Fibroblast of villous mesenchyme (primary cell): ENCODE data around the gene MOCS1. TPM values are rescaled to one million over a fixed set of nuclear protein-coding genes. Genes with fewer than 3 reads are reported as not detected.

Experiments
- DNase-seq: peaks from one replicate; pipeline ENCODE4 v3.0.0-alpha.2; 2010; ENCODE audit warnings: low read depth
- H3K4me3 ChIP-seq: 2 replicates; pipeline ENCODE4 v1.5.1; 2011; ENCODE audit warnings: low read depth, mild to moderate bottlenecking, low read length
- CTCF ChIP-seq: IDR thresholded peaks from 2 replicates; pipeline ENCODE4 v1.5.1; 2012; ENCODE audit warnings: low read depth, mild to moderate bottlenecking, low read length; ENCODE audit not compliant: insufficient read depth
- total RNA-seq: library from RNA; depleted of rRNA; stranded (reverse); fragments of >200 nt; gene quantifications from 2 replicates; pipeline ENCODE4 v1.2.3, GENCODE V29; 2012

Gene MOCS1
- total RNA-seq, 1 donor: 10.8 TPM

GRCh38 chr6:39902136-39902535, 32.1 kb downstream of the MOCS1 start:
- no peak overlapping the region for H3K4me3 ChIP-seq
- DNase-seq: no peak
- TF ChIP-seq CTCF: no peak

DNA sequence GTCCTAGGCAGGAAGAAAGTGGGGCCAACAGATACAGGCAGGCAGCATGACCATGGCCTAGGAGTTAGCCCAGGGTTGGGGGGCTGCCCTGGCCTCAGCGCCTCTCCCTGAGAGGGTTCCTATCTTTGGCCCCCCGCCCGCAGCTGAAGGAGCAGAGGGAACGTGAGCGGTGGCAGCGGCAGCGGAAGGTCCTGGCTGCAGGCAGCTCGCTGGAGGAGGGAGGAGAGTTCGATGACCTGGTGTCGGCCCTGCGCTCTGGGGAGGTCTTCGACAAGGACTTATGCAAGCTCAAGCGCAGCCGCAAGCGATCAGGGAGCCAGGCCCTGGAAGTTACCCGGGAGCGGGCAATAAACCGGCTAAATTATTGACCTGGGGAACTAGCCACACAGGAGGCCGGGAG, 32.6 kb downstream of the MOCS1 start:
- no peak for TF ChIP-seq CTCF
- H3K4me3 ChIP-seq: no peak overlapping the region
- no peak for DNase-seq

- no peak for DNase-seq
- no peak overlapping the region for H3K4me3 ChIP-seq
- no peak for TF ChIP-seq CTCF
Observed at GRCh38 chr6:39901116-39901655, 33.1 kb downstream of the MOCS1 start.

DNA sequence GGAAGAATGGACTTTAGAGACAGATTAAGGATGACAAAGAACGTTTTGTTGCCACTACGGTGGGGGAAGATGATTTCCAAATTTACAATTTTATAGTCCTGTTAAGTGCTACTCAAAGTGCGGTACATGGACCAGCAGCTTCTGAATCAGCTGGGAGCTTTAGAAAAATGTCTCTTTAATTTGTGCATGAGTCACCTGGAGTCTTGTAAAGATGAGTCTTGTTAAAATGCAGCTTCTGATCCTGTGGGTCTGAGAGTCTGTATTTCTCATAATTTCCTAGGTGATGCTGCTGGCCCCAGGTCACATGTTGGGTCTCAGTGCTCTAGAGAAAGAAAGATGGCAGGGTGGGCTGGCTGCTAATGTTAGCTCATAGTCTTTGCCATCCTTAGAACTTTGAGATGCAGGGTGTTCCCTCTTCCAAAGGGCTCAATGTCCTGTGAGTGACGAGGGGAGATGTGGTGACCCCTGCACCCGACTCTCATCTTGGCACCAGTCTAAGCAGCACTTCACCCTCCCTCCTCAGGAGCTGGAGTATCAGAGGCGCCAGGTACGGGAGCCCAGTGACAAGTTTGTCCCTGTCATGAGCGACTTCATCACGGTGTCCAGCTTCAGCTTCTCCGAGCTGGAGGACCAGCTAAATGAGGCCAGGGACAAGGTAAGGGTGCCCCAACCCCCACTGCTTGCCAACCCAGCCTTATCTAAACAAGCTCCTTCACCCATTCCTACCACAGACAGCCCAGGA, 34.5 kb downstream of the MOCS1 start:
- no peak for TF ChIP-seq CTCF
- no peak overlapping the region for H3K4me3 ChIP-seq
- no peak for DNase-seq

DNA sequence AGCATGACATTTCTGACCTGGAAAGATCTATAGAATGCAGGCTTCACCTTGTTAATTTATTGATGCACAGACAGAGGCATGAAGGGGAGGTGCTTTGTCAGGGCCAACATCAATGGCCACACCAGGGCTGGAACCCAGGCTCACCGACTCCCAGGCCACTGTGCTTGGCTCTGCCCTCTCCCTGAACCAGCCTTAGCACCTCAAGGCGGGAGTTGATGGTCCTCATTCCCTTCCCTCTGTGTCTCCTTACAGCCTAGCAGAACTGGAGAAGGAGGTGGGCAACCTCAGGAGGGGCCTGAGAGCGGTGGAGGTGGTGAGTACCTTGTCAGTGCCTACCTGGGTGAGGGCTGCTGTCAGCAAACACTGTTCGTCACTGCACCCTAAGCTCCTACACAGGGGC, 35.6 kb downstream of the MOCS1 start:
- no peak for TF ChIP-seq CTCF
- no peak overlapping the region for H3K4me3 ChIP-seq
- DNase-seq: no peak

DNA sequence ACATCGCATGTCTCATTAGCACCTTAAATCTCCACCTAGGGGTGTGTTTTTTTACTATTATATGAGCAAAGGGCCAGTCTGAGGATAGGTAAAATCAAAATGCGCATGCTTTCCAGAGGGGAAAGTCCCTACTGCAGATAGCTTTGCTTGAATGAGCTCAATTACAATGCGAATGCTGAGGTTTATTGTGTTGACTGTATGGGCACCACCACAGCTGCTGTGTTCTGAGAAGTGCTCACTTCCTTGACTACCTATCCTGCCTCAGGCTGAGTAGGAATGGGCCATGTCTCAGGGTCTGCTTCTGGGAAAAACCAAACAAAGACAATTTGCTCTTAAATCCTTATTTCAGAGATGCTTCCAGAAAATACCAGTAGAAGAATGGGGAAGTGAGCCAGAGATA, 36.6 kb downstream of the MOCS1 start:
- no peak for DNase-seq
- no peak overlapping the region for H3K4me3 ChIP-seq
- TF ChIP-seq CTCF: no peak

- TF ChIP-seq CTCF: no peak
- H3K4me3 ChIP-seq: no peak overlapping the region
- no peak for DNase-seq
Observed at GRCh38 chr6:39896701-39897100, 37.6 kb downstream of the MOCS1 start.
